HepG2 (cell line): ENCODE measurements around the gene ANXA2. TPM values are rescaled to one million over a fixed set of nuclear protein-coding genes. Genes with fewer than 3 reads are reported as not detected.
A peak's percentile ranks its signal among the peaks of the same experiment; 100 is the strongest.

Experiments
- ADNP ChIP-seq: sonication (generic); formaldehyde crosslinking; IDR thresholded peaks from 2 replicates; pipeline ENCODE4 v1.4.0; 2020; ENCODE audit warnings: missing genetic modification reagents
- CCDC6 ChIP-seq: sonication (generic); formaldehyde crosslinking; IDR thresholded peaks from 2 replicates; pipeline ENCODE4 v1.8.1; 2022; ENCODE audit warnings: mild to moderate bottlenecking, missing genetic modification reagents, moderate library complexity
- CEBPG ChIP-seq: IDR thresholded peaks from 2 replicates; pipeline ENCODE4 v1.6.1; 2016
- DPF2 ChIP-seq: sonication (generic); formaldehyde crosslinking; IDR thresholded peaks from 2 replicates; pipeline ENCODE4 v1.4.0; 2020; ENCODE audit warnings: mild to moderate bottlenecking, low read depth, missing genetic modification reagents, borderline replicate concordance
- HNRNPUL1 ChIP-seq: fragments of 200-400 bp; formaldehyde crosslinking; IDR thresholded peaks from 2 replicates; pipeline ENCODE4 v1.6.1; 2017; ENCODE audit warnings: low read depth, mild to moderate bottlenecking, low read length, moderate library complexity
- KDM4B ChIP-seq: sonication (generic); formaldehyde crosslinking; IDR thresholded peaks from 2 replicates; pipeline ENCODE4 v1.4.0; 2020; ENCODE audit warnings: missing genetic modification reagents
- MBD4 ChIP-seq: IDR thresholded peaks from 2 replicates; pipeline ENCODE4 v1.6.1; 2012; ENCODE audit warnings: low read length, inconsistent platforms, borderline replicate concordance
- PHF8 ChIP-seq: sonication (generic); formaldehyde crosslinking; IDR thresholded peaks from 2 replicates; pipeline ENCODE4 v1.5.0; 2020; ENCODE audit warnings: missing genetic modification reagents
- SNRNP70 ChIP-seq: fragments of 200-400 bp; formaldehyde crosslinking; IDR thresholded peaks from 2 replicates; pipeline ENCODE4 v1.6.1; 2017; ENCODE audit warnings: mild to moderate bottlenecking, low read depth, low read length, moderate library complexity
- ZBTB20 ChIP-seq: sonication (generic); formaldehyde crosslinking; IDR thresholded peaks from 2 replicates; pipeline ENCODE4 v1.8.1; 2023; ENCODE audit warnings: missing genetic modification reagents, low read depth, mild to moderate bottlenecking, borderline replicate concordance
- ZBTB7B ChIP-seq: sonication (generic); formaldehyde crosslinking; IDR thresholded peaks from 2 replicates; pipeline ENCODE4 v1.4.0; 2020; ENCODE audit warnings: missing genetic modification reagents
- ZNF317 ChIP-seq: sonication (generic); formaldehyde crosslinking; IDR thresholded peaks from 2 replicates; pipeline ENCODE4 v1.5.0; 2020; ENCODE audit warnings: mild to moderate bottlenecking, missing genetic modification reagents
- ZNF44 ChIP-seq: sonication (generic); formaldehyde crosslinking; IDR thresholded peaks from 2 replicates; pipeline ENCODE4 v1.5.1; 2020; ENCODE audit warnings: mild to moderate bottlenecking, missing genetic modification reagents
- ZNF577 ChIP-seq: sonication (generic); formaldehyde crosslinking; IDR thresholded peaks from 2 replicates; pipeline ENCODE4 v1.4.0; 2020; ENCODE audit warnings: mild to moderate bottlenecking, low read depth, missing genetic modification reagents, borderline replicate concordance
- ZNF709 ChIP-seq: sonication (generic); formaldehyde crosslinking; IDR thresholded peaks from 2 replicates; pipeline ENCODE4 v1.5.0; 2020; ENCODE audit warnings: mild to moderate bottlenecking, missing genetic modification reagents
- ZNF790 ChIP-seq: sonication (generic); formaldehyde crosslinking; IDR thresholded peaks from 2 replicates; pipeline ENCODE4 v1.8.0; 2022; ENCODE audit warnings: missing genetic modification reagents, mild to moderate bottlenecking, borderline replicate concordance
- polyA plus RNA-seq, 8 experiments: library from polyadenylated mRNA; depleted of rRNA in 3 of 8; stranded (reverse) in 7 of 8; unstranded in 1 of 8; fragments of >200 nt; fragmentation: Illumina TruSeq in 4 of 8; extraction: Trizol in 4 of 8; gene quantifications; 2 replicates each; pipeline versions ENCODE4 v1.2.1 to v1.2.3, GENCODE V29; 2011 to 2016; ENCODE audit warnings: low read depth in 4 of 8, missing spikeins in 1 of 8, mixed read lengths in 1 of 8; ENCODE audit not compliant: insufficient read depth in 1 of 8
- total RNA-seq, 5 experiments: library from RNA; depleted of rRNA; stranded (reverse); fragments of >200 nt; fragmentation: Illumina TruSeq; extraction: Trizol; gene quantifications; 2 replicates each; pipeline ENCODE4 v1.2.3, GENCODE V29; 2016; ENCODE audit warnings: low read depth in 1 of 5
- TF ChIP-seq, protein P1 (sequence below): sonication (generic); formaldehyde crosslinking; IDR thresholded peaks from 2 replicates; pipeline ENCODE4 v1.8.1; 2023; ENCODE audit warnings: mild to moderate bottlenecking, missing genetic modification reagents
- TF ChIP-seq, protein P2 (sequence below): sonication (generic); formaldehyde crosslinking; IDR thresholded peaks from 2 replicates; pipeline ENCODE4 v1.4.0; 2020; ENCODE audit warnings: mild to moderate bottlenecking, missing genetic modification reagents
- TF ChIP-seq, protein P3 (sequence below): IDR thresholded peaks from 2 replicates; pipeline ENCODE4 v1.6.1; 2016; ENCODE audit warnings: low read depth
- TF ChIP-seq, protein P4 (sequence below): sonication (generic); formaldehyde crosslinking; IDR thresholded peaks from 2 replicates; pipeline ENCODE4 v1.5.0; 2020; ENCODE audit warnings: missing genetic modification reagents
- TF ChIP-seq, protein P5 (sequence below): sonication (generic); formaldehyde crosslinking; IDR thresholded peaks from 2 replicates; pipeline ENCODE4 v1.9.0; 2021; ENCODE audit warnings: missing genetic modification reagents, borderline replicate concordance

Gene ANXA2
- total and polyA plus RNA-seq, 2 of the 13 experiments (the other 11 are each of a cell fraction or from before 2014, with no cell fraction given), result 196 to 613 TPM

DNA sequence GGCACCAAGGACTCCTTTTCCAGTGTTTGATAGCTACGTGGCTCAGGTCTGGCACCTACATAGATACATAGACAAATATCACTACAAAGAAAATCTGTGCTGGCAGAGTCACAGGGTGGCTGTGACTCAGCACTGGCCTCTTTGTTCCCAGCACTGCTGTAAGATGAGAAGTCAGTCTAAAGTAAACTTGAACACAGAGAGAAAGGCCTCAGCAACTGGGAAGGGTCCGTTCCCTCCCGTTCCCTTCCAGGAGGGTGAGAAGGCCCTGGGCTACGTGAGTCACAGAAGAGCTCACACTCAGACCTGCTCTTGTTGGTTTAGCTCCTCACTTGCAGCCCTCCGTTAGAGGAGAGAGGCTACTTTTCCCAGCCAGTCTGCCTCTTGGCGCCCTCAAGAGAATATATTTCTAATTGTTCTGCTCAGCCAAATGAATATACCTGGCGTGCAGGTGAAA, 23.1 kb downstream of the ANXA2 start (continued):
- TF ChIP-seq, protein P1, sequence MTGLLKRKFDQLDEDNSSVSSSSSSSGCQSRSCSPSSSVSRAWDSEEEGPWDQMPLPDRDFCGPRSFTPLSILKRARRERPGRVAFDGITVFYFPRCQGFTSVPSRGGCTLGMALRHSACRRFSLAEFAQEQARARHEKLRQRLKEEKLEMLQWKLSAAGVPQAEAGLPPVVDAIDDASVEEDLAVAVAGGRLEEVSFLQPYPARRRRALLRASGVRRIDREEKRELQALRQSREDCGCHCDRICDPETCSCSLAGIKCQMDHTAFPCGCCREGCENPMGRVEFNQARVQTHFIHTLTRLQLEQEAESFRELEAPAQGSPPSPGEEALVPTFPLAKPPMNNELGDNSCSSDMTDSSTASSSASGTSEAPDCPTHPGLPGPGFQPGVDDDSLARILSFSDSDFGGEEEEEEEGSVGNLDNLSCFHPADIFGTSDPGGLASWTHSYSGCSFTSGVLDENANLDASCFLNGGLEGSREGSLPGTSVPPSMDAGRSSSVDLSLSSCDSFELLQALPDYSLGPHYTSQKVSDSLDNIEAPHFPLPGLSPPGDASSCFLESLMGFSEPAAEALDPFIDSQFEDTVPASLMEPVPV (CRISPR knock-in tag), result no peak
- TF ChIP-seq, protein P2, sequence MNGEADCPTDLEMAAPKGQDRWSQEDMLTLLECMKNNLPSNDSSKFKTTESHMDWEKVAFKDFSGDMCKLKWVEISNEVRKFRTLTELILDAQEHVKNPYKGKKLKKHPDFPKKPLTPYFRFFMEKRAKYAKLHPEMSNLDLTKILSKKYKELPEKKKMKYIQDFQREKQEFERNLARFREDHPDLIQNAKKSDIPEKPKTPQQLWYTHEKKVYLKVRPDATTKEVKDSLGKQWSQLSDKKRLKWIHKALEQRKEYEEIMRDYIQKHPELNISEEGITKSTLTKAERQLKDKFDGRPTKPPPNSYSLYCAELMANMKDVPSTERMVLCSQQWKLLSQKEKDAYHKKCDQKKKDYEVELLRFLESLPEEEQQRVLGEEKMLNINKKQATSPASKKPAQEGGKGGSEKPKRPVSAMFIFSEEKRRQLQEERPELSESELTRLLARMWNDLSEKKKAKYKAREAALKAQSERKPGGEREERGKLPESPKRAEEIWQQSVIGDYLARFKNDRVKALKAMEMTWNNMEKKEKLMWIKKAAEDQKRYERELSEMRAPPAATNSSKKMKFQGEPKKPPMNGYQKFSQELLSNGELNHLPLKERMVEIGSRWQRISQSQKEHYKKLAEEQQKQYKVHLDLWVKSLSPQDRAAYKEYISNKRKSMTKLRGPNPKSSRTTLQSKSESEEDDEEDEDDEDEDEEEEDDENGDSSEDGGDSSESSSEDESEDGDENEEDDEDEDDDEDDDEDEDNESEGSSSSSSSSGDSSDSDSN (CRISPR knock-in tag), result peak; percentile 89
- 0 out of 2 replicates have a peak, but pooled peaks have one; percentile 21 for TF ChIP-seq CEBPG (CRISPR knock-in tag)
- no peak for TF ChIP-seq MBD4
- TF ChIP-seq ZNF317, result peak; percentile 67; the same call in 1 of the 2 replicates
- peak; percentile 36; the same call in 1 of the 2 replicates for TF ChIP-seq ZBTB20 (CRISPR knock-in tag)
- TF ChIP-seq ZNF577 (CRISPR knock-in tag), result no peak
- TF ChIP-seq KDM4B (CRISPR knock-in tag), result no peak; the same call in 1 of the 2 replicates
- no peak for TF ChIP-seq SNRNP70
- TF ChIP-seq ADNP, result no peak
- no peak for TF ChIP-seq ZBTB7B
- TF ChIP-seq, protein P3, sequence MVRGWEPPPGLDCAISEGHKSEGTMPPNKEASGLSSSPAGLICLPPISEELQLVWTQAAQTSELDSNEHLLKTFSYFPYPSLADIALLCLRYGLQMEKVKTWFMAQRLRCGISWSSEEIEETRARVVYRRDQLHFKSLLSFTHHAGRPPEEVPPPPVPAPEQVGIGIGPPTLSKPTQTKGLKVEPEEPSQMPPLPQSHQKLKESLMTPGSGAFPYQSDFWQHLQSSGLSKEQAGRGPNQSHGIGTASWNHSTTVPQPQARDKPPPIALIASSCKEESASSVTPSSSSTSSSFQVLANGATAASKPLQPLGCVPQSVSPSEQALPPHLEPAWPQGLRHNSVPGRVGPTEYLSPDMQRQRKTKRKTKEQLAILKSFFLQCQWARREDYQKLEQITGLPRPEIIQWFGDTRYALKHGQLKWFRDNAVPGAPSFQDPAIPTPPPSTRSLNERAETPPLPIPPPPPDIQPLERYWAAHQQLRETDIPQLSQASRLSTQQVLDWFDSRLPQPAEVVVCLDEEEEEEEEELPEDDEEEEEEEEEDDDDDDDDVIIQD (CRISPR knock-in tag), result no peak
- TF ChIP-seq CCDC6, result no peak
- TF ChIP-seq DPF2, result peak; percentile 57
- no peak for TF ChIP-seq ZNF790 (CRISPR knock-in tag)
- TF ChIP-seq HNRNPUL1, result no peak
- TF ChIP-seq PHF8 (CRISPR knock-in tag), result 0 out of 2 replicates have a peak, but pooled peaks have one; percentile 29
- TF ChIP-seq ZNF709 (CRISPR knock-in tag), result no peak
- no peak for TF ChIP-seq ZNF44 (CRISPR knock-in tag)
- TF ChIP-seq, protein P4, sequence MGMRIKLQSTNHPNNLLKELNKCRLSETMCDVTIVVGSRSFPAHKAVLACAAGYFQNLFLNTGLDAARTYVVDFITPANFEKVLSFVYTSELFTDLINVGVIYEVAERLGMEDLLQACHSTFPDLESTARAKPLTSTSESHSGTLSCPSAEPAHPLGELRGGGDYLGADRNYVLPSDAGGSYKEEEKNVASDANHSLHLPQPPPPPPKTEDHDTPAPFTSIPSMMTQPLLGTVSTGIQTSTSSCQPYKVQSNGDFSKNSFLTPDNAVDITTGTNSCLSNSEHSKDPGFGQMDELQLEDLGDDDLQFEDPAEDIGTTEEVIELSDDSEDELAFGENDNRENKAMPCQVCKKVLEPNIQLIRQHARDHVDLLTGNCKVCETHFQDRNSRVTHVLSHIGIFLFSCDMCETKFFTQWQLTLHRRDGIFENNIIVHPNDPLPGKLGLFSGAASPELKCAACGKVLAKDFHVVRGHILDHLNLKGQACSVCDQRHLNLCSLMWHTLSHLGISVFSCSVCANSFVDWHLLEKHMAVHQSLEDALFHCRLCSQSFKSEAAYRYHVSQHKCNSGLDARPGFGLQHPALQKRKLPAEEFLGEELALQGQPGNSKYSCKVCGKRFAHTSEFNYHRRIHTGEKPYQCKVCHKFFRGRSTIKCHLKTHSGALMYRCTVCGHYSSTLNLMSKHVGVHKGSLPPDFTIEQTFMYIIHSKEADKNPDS (CRISPR knock-in tag), result 0 out of 2 replicates have a peak, but pooled peaks have one; percentile 49
- TF ChIP-seq, protein P5, sequence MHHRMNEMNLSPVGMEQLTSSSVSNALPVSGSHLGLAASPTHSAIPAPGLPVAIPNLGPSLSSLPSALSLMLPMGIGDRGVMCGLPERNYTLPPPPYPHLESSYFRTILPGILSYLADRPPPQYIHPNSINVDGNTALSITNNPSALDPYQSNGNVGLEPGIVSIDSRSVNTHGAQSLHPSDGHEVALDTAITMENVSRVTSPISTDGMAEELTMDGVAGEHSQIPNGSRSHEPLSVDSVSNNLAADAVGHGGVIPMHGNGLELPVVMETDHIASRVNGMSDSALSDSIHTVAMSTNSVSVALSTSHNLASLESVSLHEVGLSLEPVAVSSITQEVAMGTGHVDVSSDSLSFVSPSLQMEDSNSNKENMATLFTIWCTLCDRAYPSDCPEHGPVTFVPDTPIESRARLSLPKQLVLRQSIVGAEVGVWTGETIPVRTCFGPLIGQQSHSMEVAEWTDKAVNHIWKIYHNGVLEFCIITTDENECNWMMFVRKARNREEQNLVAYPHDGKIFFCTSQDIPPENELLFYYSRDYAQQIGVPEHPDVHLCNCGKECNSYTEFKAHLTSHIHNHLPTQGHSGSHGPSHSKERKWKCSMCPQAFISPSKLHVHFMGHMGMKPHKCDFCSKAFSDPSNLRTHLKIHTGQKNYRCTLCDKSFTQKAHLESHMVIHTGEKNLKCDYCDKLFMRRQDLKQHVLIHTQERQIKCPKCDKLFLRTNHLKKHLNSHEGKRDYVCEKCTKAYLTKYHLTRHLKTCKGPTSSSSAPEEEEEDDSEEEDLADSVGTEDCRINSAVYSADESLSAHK (CRISPR knock-in tag), result no peak
